H1 (cell line): ENCODE measurements around the gene XPO5. TPM values are rescaled to one million over a fixed set of nuclear protein-coding genes. Genes with fewer than 3 reads are reported as not detected.

ENCODE experiments used
- RNF2 ChIP-seq: fragments of 200-900, 300-1000 bp; sonication (generic); IDR thresholded peaks from 2 replicates; pipeline ENCODE4 v1.7.1; 2016; ENCODE audit warnings: borderline replicate concordance, low read depth, mild to moderate bottlenecking, antibody characterized with exemption, low read length; ENCODE audit not compliant: poor library complexity, severe bottlenecking; ENCODE audit errors: missing control alignments
- SAP30 ChIP-seq: fragments of 300-600 bp; sonication (generic); IDR thresholded peaks from 2 replicates; pipeline ENCODE4 v1.7.1; 2012; ENCODE audit warnings: low read length, moderate library complexity, mild to moderate bottlenecking, inconsistent platforms; ENCODE audit not compliant: insufficient read depth, insufficient replicate concordance
- polyA plus RNA-seq, 7 experiments: library from polyadenylated mRNA; depleted of rRNA in 3 of 7; stranded (reverse) in 5 of 7; unstranded in 2 of 7; fragments of >200 nt in 5 of 7; fragments of 200-250 nt in 2 of 7; gene quantifications; 1 replicate in 5 of 7; 2 replicates in 1 of 7; 4 replicates in 1 of 7; pipeline versions ENCODE4 v1.2.1 to v1.2.3, GENCODE V29; 2011 to 2013; ENCODE audit warnings: missing spikeins in 2 of 7, mixed read lengths in 2 of 7
- total RNA-seq: library from RNA; stranded (reverse); fragmentation: NEBNext Ultra II Directional; extraction: Animal tissue kit (Norgen Biotek cat#: 25700); gene quantifications from 2 replicates; pipeline ENCODE4 v1.2.1, GENCODE V29; 2021

Gene XPO5
- total and polyA plus RNA-seq, 2 of the 8 experiments (the other 6 are each of a cell fraction or from before 2014, with no cell fraction given), result 80.6 to 95.7 TPM

DNA sequence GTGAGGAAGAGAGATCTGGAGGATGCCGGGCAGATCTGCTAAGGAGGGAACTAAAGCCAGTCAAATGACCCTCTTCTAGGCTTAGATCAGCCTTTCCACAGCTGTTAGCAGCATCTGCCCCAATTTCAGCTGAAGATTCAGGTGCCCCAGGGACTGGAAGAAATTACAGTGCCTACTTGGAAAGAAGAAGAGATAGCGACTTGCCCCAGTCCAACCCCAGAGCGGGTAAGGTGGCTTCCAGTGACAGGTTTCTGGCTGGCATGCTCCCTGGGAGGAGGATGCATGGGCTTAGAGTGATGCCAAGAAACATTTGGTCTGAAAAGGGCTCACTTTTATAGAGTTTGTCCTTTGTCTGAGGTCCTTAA lies 97.8 kb downstream of the XPO5 start (continued):
- TF ChIP-seq SAP30 (no peak), RNF2 (no peak)
